ENCODE measurements around the gene ZNF277.

ZNF277 gene

GRCh38 chr7:112190120-112190519 is 16.4 kb upstream of the ZNF277 start:
- in situ Hi-C loops (cut with HindIII; ENCODE audit: low sequenced_read_pairs), result no loop called here
- DNase-seq (ENCODE audit: low read depth), result no peak

GRCh38 chr7:112192236-112193154 is 14.0 kb upstream of the ZNF277 start:
- in situ Hi-C loops (cut with HindIII; ENCODE audit: low sequenced_read_pairs), result no loop called here
- no peak overlapping the region for H3K4me3 ChIP-seq (ENCODE audit: low read depth, low read length)
- TF ChIP-seq CTCF (IDR thresholded peaks at IDR 0.05; ENCODE audit: low read depth, low read length, missing control alignments), result no peak
- DNase-seq (ENCODE audit: low read depth), result no peak

More at GRCh38 chr7:112190120-112190519, 16.4 kb upstream of the ZNF277 start:
- no peak overlapping the region for H3K4me3 ChIP-seq (ENCODE audit: low read depth, low read length)
- TF ChIP-seq CTCF (IDR thresholded peaks at IDR 0.05; ENCODE audit: low read depth, low read length, missing control alignments), result no peak

GRCh38 chr7:112193915-112194502 is 12.5 kb upstream of the ZNF277 start:
- in situ Hi-C loops (cut with HindIII; ENCODE audit: low sequenced_read_pairs), result no loop called here
- no peak overlapping the region for H3K4me3 ChIP-seq (ENCODE audit: low read depth, low read length)
- no peak for TF ChIP-seq CTCF (IDR thresholded peaks at IDR 0.05; ENCODE audit: low read depth, low read length, missing control alignments)
- DNase-seq (ENCODE audit: low read depth), result no peak

GRCh38 chr7:112195717-112196116 is 10.8 kb upstream of the ZNF277 start:
- H3K4me3 ChIP-seq (ENCODE audit: low read depth, low read length), result no peak overlapping the region
- DNase-seq (ENCODE audit: low read depth), result no peak
- in situ Hi-C loops (cut with HindIII; ENCODE audit: low sequenced_read_pairs), result no loop called here
- TF ChIP-seq CTCF (IDR thresholded peaks at IDR 0.05; ENCODE audit: low read depth, low read length, missing control alignments), result no peak

- in situ Hi-C loops (cut with HindIII; ENCODE audit: low sequenced_read_pairs), result no loop called here
- no peak overlapping the region for H3K4me3 ChIP-seq (ENCODE audit: low read depth, low read length)
- TF ChIP-seq CTCF (IDR thresholded peaks at IDR 0.05; ENCODE audit: low read depth, low read length, missing control alignments), result no peak
- DNase-seq (ENCODE audit: low read depth), result no peak
Measured at GRCh38 chr7:112197322-112197721, 9.2 kb upstream of the ZNF277 start.

GRCh38 chr7:112199035-112199655 is 7.3 kb upstream of the ZNF277 start:
- no peak for DNase-seq (ENCODE audit: low read depth)
- in situ Hi-C loops (cut with HindIII; ENCODE audit: low sequenced_read_pairs), result no loop called here
- no peak for TF ChIP-seq CTCF (IDR thresholded peaks at IDR 0.05; ENCODE audit: low read depth, low read length, missing control alignments)
- no peak overlapping the region for H3K4me3 ChIP-seq (ENCODE audit: low read depth, low read length)

All from astrocyte of the cerebellum (primary cell).